Endometrial microvascular endothelial cells (primary cell): ENCODE results near the gene SLAMF8. TPM values are rescaled to one million over a fixed set of nuclear protein-coding genes. Genes with fewer than 3 reads are reported as not detected.

Source experiments
- in situ Hi-C: cut with HindIII; loops from 2 replicates; pipeline ENCODE4 v1.10.0; 2017; ENCODE audit warnings: low sequenced_read_pairs, low pct_unique_long_range_greater_than_20kb; ENCODE audit errors: inconsistent ontology term
- total RNA-seq: library from RNA; depleted of rRNA; stranded (reverse); fragments of >200 nt; gene quantifications from one replicate; pipeline ENCODE4 v1.2.3, GENCODE V29; 2015; ENCODE audit errors: inconsistent ontology term

SLAMF8 gene
- total RNA-seq = not detected

GRCh38 chr1:159826441-159827101 lies at the start of gene SLAMF8:
Gene SLAMF8 (plus strand): TSS chr1:159826873. CDS start chr1:159826899, 26 bp downstream.
- in situ Hi-C loops = no loop called here

- in situ Hi-C loops = loop anchor here (25.0 kb wide), 1 partner anchor 109 kb away; no protein-coding TSS in a partner anchor
Observed at GRCh38 chr1:159778266-159778665, 48.4 kb upstream of the SLAMF8 start.

GRCh38 chr1:159779403-159779851 lies 47.2 kb upstream of the SLAMF8 start:
- in situ Hi-C loops = loop anchor here (25.0 kb wide), 1 partner anchor 108 kb away; no protein-coding TSS in a partner anchor

DNA sequence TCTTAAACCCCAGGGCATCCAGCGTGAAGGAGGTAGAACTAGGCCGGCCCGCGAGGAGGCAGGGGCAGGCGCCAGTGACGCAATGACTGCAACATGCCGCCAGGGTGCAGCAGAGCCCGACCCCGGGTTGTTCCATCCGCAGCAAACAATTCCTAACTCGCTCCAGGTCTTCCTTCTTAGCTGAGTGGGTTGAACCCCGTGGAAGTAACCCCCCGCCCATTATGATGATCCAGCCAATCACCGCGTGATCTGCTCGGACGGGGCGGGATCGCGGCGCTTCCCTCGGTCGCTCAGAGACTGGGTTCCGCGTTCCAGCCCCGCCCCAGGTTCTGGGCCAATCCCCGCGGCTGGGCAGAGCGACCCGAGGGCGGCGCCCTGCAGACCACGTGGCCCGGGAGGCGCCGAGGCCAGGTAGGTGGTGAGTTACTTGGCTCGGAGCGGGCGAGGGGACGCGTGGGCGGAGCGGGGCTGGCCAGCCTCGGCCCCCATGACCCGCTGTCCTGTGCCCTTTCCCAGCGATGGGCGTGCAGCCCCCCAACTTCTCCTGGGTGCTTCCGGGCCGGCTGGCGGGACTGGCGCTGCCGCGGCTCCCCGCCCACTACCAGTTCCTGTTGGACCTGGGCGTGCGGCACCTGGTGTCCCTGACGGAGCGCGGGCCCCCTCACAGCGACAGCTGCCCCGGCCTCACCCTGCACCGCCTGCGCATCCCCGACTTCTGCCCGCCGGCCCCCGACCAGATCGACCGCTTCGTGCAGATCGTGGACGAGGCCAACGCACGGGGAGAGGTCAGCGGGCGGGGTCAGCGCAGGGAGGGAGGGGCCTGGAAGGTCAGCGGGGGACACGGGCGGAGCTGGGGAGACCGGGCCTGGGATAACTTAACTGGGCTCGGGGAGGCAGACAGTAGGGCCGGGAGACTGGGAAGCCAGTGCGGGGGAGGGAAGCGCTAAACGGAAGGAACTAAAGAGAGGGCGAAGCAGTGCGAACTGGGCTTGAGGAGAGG lies 45.8 kb upstream of the SLAMF8 start, which contains the start of gene DUSP23:
Gene DUSP23 (plus strand): TSS at position 380 of the 1,000 bp plus-strand sequence. CDS start 139 bp downstream, at position 519.
- in situ Hi-C loops = loop anchor here (25.0 kb wide), 1 partner anchor 106 kb away; no protein-coding TSS in a partner anchor

GRCh38 chr1:159781992-159782391 lies 44.7 kb upstream of the SLAMF8 start:
- in situ Hi-C loops = loop anchor here (25.0 kb wide), 1 partner anchor 105 kb away; no protein-coding TSS in a partner anchor

GRCh38 chr1:159783724-159784123 lies 42.9 kb upstream of the SLAMF8 start:
- in situ Hi-C loops = loop anchor here (25.0 kb wide), 1 partner anchor 104 kb away; no protein-coding TSS in a partner anchor

DNA sequence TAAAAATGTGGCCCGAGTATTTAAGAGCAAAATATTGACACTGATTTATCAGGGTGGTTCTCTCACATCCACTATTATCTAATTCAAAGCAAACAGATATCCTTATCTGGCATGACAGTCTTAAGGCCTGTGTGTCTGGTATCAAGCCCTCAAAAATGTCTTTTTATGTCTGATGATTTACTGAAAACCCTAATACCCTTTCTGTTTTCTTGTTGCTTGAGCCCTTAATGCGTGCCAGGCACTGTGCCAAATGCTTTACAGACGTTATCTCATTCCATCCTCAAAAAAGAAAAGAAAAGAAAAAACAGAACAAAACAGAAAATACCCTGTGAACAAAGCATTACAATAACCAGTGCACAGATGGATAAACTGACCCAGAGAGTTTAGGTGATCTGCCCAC lies 40.2 kb upstream of the SLAMF8 start:
- in situ Hi-C loops = loop anchor here (25.0 kb wide), 1 partner anchor 101 kb away; no protein-coding TSS in a partner anchor

- in situ Hi-C loops = loop anchor here (25.0 kb wide), 1 partner anchor 100 kb away; no protein-coding TSS in a partner anchor
Observed at GRCh38 chr1:159786966-159787365, 39.7 kb upstream of the SLAMF8 start.

- in situ Hi-C loops = loop anchor here (25.0 kb wide), 1 partner anchor 97 kb away; no protein-coding TSS in a partner anchor
Observed at GRCh38 chr1:159790237-159790917, 36.3 kb upstream of the SLAMF8 start.

GRCh38 chr1:159791031-159791430 lies 35.6 kb upstream of the SLAMF8 start:
- in situ Hi-C loops = loop anchor here (25.0 kb wide), 1 partner anchor 96 kb away; no protein-coding TSS in a partner anchor

DNA sequence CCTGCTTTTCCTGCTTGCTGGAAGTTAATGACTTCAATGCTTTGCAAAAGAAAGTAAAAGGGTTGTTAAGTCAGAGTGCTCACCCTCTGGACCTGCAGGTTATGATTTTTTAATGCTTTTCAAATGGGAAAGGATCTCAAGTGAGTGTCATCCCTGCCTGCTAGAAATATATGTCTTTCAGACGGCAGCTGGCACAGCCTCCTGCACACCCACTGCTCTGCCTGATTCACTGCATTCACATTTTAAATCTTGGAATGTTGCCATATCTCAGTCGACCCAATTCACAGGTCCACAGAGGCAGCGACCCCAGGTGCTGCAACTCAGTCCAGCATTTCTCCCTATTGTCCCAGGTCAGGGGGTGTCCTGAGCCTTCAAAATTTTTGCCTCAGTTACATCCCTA lies 35.2 kb upstream of the SLAMF8 start:
- in situ Hi-C loops = loop anchor here (25.0 kb wide), 1 partner anchor 96 kb away; no protein-coding TSS in a partner anchor

GRCh38 chr1:159795534-159795933 lies 31.1 kb upstream of the SLAMF8 start:
- in situ Hi-C loops = loop anchor here (25.0 kb wide), 1 partner anchor 92 kb away; no protein-coding TSS in a partner anchor

DNA sequence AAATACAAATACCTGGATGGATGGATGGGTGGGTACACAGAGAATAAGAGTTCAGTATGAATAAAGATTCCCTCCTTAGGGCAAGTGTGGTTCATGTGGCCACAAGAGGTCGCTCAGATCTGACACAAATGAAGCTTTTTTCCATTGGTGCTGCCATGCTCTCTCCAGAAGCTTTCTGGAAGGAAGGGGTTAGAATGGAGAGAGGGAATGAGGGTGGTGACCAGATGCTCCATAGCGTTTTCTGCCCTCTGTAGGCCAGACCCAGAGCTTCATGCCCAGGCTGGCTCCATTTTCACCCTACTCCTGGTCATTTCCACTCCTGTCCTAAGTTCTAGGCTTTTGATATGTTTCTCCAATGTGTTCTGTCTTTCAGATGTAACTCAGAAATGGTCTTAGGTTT lies 27.8 kb upstream of the SLAMF8 start:
- in situ Hi-C loops = loop anchor here (25.0 kb wide), 1 partner anchor 88 kb away; no protein-coding TSS in a partner anchor

- in situ Hi-C loops = loop anchor here (25.0 kb wide), 1 partner anchor 88 kb away; no protein-coding TSS in a partner anchor
Observed at GRCh38 chr1:159799446-159799985, 27.2 kb upstream of the SLAMF8 start.

- in situ Hi-C loops = no loop called here
Observed at GRCh38 chr1:159800177-159800930, 26.3 kb upstream of the SLAMF8 start.

DNA sequence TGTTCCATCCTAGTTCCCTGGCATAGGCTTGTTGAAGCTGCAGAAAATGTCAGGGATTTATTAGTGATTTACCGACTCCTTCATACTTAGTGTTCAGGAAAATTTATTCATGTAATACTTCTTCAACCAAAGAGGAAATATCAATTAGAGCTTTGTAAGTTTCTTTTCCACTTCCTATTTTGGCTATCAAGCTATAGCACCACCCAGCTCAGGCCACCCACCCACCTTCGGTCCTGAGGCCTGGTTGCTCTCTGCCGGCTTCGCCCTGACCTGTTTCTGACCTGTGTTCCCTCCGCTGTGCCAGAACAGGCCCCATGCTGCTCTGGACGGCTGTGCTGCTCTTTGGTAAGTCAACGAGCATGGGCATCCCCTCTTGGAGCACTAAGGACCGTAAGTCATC lies 24.6 kb upstream of the SLAMF8 start, which contains the start of gene FCRL6:
Gene FCRL6 (plus strand): TSS at position 250 of the 400 bp plus-strand sequence. CDS start 65 bp downstream, at position 315.
- in situ Hi-C loops = no loop called here
